ENCODE data around the gene GABRB2.

Gene GABRB2

GRCh38 chr5:161283296-161283695 lies 263.2 kb downstream of the GABRB2 start:
- H3K9me3 ChIP-seq (ENCODE audit: control insufficient read depth, low read length), result no peaks in the 10 kb centered on the region
- WGBS, 2 experiments (ENCODE audit: insufficient coverage in 2 of 2), result no CpG with 5 or more reads among the region's 1 CpG
- no peak overlapping the region for H3K27ac ChIP-seq (ENCODE audit: low read depth, low read length, severe bottlenecking)
- no peak overlapping the region for H3K4me3 ChIP-seq (ENCODE audit: extremely low read depth, insufficient read depth, low read length, poor library complexity, severe bottlenecking)
- no peaks in the 10 kb centered on the region for H3K4me1 ChIP-seq (ENCODE audit: control insufficient read depth, insufficient read depth, low read length, poor library complexity, severe bottlenecking)
- no peaks in the 10 kb centered on the region for H3K36me3 ChIP-seq (ENCODE audit: control insufficient read depth, insufficient read depth, low read length)

DNA sequence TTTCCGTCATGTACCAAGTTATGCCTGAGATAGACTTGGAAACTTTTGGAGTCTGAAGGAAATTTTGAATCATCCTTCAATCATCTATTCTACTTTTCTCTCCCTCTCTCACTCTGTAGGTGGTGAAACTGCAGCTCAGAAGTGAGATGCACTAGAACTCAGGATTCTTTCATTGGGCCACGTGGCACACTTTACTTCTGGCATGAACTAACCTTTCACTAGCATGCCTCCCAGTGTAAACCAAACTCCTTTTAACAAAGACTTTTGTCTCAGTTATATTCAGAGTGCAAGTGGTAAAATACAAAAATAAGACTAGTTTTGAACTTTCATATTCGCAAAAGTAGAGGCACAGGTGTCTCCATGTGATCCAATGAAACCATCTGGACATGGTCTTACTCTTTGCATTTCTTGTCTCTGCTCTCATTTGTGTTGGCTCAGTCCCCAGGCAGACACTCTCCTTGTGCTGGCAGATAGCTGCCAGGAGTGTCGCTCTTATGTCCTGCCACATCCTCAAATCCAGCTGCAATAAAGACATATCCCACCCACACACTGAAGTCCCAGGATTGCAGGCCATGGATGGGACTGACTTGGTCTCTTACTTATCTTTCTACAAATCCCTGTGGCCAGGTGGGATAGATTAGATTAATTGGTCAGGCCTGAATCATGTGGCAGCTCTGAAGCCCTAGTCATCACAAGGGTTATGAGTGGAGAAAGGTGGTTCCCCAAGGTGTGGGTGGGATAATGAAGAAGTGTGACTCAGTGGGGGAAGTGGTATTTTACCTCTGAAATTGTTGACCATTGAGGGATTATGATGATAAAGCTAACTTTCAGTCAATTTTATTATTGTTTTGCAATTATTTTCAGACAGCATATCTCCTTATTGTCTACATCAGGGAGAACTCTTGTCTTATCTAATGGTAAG lies 267.5 kb downstream of the GABRB2 start:
- Histone ChIP-seq H3K4me1 (ENCODE audit: control insufficient read depth, insufficient read depth, low read length, poor library complexity, severe bottlenecking) (no peaks in the 10 kb centered on the region), H3K36me3 (ENCODE audit: control insufficient read depth, insufficient read depth, low read length) (no peaks in the 10 kb centered on the region), H3K9me3 (ENCODE audit: control insufficient read depth, low read length) (no peaks in the 10 kb centered on the region), H3K27ac (ENCODE audit: low read depth, low read length, severe bottlenecking) (no peak overlapping the region), H3K4me3 (ENCODE audit: extremely low read depth, insufficient read depth, low read length, poor library complexity, severe bottlenecking) (no peak overlapping the region)
- WGBS, 2 experiments (ENCODE audit: insufficient coverage in 2 of 2), result 88 to 98% methylated on average over 2 to 3 of the region's 4 CpGs

DNA sequence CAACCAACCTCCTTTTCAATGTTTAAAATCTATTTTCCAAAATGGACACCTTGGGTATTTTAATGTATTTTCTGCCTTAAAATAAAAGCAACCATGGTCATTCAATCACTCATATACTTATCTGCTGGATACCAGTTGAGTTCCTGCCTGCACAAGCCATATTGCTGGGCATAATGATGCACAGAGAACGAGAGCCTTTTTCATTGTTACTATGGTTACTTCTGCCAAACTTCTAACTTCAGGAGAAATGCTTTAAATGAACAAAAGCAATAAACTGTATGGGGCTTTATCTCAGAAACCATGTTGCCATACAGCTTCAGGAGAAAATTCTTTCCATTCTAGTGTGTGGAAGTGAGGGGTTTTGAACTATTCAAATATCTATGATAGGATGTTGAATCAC lies 269.5 kb downstream of the GABRB2 start:
- no peaks in the 10 kb centered on the region for H3K4me1 ChIP-seq (ENCODE audit: control insufficient read depth, insufficient read depth, low read length, poor library complexity, severe bottlenecking)
- no peak overlapping the region for H3K4me3 ChIP-seq (ENCODE audit: extremely low read depth, insufficient read depth, low read length, poor library complexity, severe bottlenecking)
- no peaks in the 10 kb centered on the region for H3K9me3 ChIP-seq (ENCODE audit: control insufficient read depth, low read length)
- no peak overlapping the region for H3K27ac ChIP-seq (ENCODE audit: low read depth, low read length, severe bottlenecking)
- H3K36me3 ChIP-seq (ENCODE audit: control insufficient read depth, insufficient read depth, low read length), result no peaks in the 10 kb centered on the region
- WGBS, 2 experiments (ENCODE audit: insufficient coverage in 2 of 2), result 88% methylated on average over 1 of the region's 1 CpG; no CpG with 5 or more reads in 1 of the 2 experiments

- Histone ChIP-seq H3K9me3 (ENCODE audit: control insufficient read depth, low read length) (no peaks in the 10 kb centered on the region), H3K36me3 (ENCODE audit: control insufficient read depth, insufficient read depth, low read length) (no peaks in the 10 kb centered on the region), H3K27ac (ENCODE audit: low read depth, low read length, severe bottlenecking) (no peak overlapping the region), H3K4me1 (ENCODE audit: control insufficient read depth, insufficient read depth, low read length, poor library complexity, severe bottlenecking) (no peaks in the 10 kb centered on the region), H3K4me3 (ENCODE audit: extremely low read depth, insufficient read depth, low read length, poor library complexity, severe bottlenecking) (no peak overlapping the region)
- 100% methylated on average over 1 of the region's 2 CpGs for WGBS, 2 experiments (ENCODE audit: insufficient coverage in 2 of 2)
Observed at GRCh38 chr5:161274951-161275350, 271.6 kb downstream of the GABRB2 start.

GRCh38 chr5:161273410-161273809 lies 273.1 kb downstream of the GABRB2 start:
- no peaks in the 10 kb centered on the region for H3K4me1 ChIP-seq (ENCODE audit: control insufficient read depth, insufficient read depth, low read length, poor library complexity, severe bottlenecking)
- no peak overlapping the region for H3K27ac ChIP-seq (ENCODE audit: low read depth, low read length, severe bottlenecking)
- H3K4me3 ChIP-seq (ENCODE audit: extremely low read depth, insufficient read depth, low read length, poor library complexity, severe bottlenecking), result no peak overlapping the region
- no peaks in the 10 kb centered on the region for H3K9me3 ChIP-seq (ENCODE audit: control insufficient read depth, low read length)
- H3K36me3 ChIP-seq (ENCODE audit: control insufficient read depth, insufficient read depth, low read length), result no peaks in the 10 kb centered on the region

GRCh38 chr5:161271816-161272215 lies 274.7 kb downstream of the GABRB2 start:
- WGBS, 2 experiments (ENCODE audit: insufficient coverage in 2 of 2), result 100% methylated on average over 1 of the region's 1 CpG; no CpG with 5 or more reads in 1 of the 2 experiments
- H3K27ac ChIP-seq (ENCODE audit: low read depth, low read length, severe bottlenecking), result no peak overlapping the region
- H3K36me3 ChIP-seq (ENCODE audit: control insufficient read depth, insufficient read depth, low read length), result no peaks in the 10 kb centered on the region
- no peaks in the 10 kb centered on the region for H3K9me3 ChIP-seq (ENCODE audit: control insufficient read depth, low read length)
- no peak overlapping the region for H3K4me3 ChIP-seq (ENCODE audit: extremely low read depth, insufficient read depth, low read length, poor library complexity, severe bottlenecking)
- no peaks in the 10 kb centered on the region for H3K4me1 ChIP-seq (ENCODE audit: control insufficient read depth, insufficient read depth, low read length, poor library complexity, severe bottlenecking)

GRCh38 chr5:161269125-161269524 lies 277.4 kb downstream of the GABRB2 start:
- Histone ChIP-seq H3K27ac (ENCODE audit: low read depth, low read length, severe bottlenecking) (no peak overlapping the region), H3K4me3 (ENCODE audit: extremely low read depth, insufficient read depth, low read length, poor library complexity, severe bottlenecking) (no peak overlapping the region), H3K36me3 (ENCODE audit: control insufficient read depth, insufficient read depth, low read length) (no peaks in the 10 kb centered on the region), H3K4me1 (ENCODE audit: control insufficient read depth, insufficient read depth, low read length, poor library complexity, severe bottlenecking) (no peaks in the 10 kb centered on the region), H3K9me3 (ENCODE audit: control insufficient read depth, low read length) (no peaks in the 10 kb centered on the region)

GRCh38 chr5:161266954-161267353 lies 279.6 kb downstream of the GABRB2 start:
- H3K9me3 ChIP-seq (ENCODE audit: control insufficient read depth, low read length), result no peaks in the 10 kb centered on the region
- no peak overlapping the region for H3K27ac ChIP-seq (ENCODE audit: low read depth, low read length, severe bottlenecking)
- H3K4me1 ChIP-seq (ENCODE audit: control insufficient read depth, insufficient read depth, low read length, poor library complexity, severe bottlenecking), result no peaks in the 10 kb centered on the region
- no peak overlapping the region for H3K4me3 ChIP-seq (ENCODE audit: extremely low read depth, insufficient read depth, low read length, poor library complexity, severe bottlenecking)
- WGBS, 2 experiments (ENCODE audit: insufficient coverage in 2 of 2), result 80 to 100% methylated on average over 1 of the region's 1 CpG
- H3K36me3 ChIP-seq (ENCODE audit: control insufficient read depth, insufficient read depth, low read length), result no peaks in the 10 kb centered on the region

DNA sequence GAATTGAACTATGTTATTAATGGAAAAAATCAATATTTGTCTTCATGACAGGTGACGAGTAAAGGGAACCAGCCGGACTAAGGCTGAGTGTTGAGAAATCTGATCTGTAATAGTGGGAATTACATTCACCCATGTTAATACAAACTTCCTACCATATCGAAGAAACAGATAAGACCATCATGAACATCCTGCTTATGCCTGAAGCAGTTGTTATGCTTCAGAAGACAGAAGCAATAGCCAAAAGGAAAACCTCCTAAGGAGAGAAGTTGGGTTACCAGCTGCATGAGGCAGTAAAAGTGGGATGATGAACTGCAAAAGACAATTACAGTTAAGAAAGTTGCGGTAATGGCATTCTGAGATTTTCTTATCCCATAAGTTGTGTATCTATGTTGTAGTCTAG lies 281.5 kb downstream of the GABRB2 start:
- Histone ChIP-seq H3K4me3 (ENCODE audit: extremely low read depth, insufficient read depth, low read length, poor library complexity, severe bottlenecking) (no peak overlapping the region), H3K4me1 (ENCODE audit: control insufficient read depth, insufficient read depth, low read length, poor library complexity, severe bottlenecking) (no peaks in the 10 kb centered on the region), H3K9me3 (ENCODE audit: control insufficient read depth, low read length) (no peaks in the 10 kb centered on the region), H3K27ac (ENCODE audit: low read depth, low read length, severe bottlenecking) (no peak overlapping the region), H3K36me3 (ENCODE audit: control insufficient read depth, insufficient read depth, low read length) (no peaks in the 10 kb centered on the region)
- no CpG with 5 or more reads among the region's 4 CpGs for WGBS, 2 experiments (ENCODE audit: insufficient coverage in 2 of 2)

GRCh38 chr5:161263191-161263590 lies 283.3 kb downstream of the GABRB2 start:
- Histone ChIP-seq H3K27ac (ENCODE audit: low read depth, low read length, severe bottlenecking) (no peak overlapping the region), H3K36me3 (ENCODE audit: control insufficient read depth, insufficient read depth, low read length) (no peaks in the 10 kb centered on the region), H3K9me3 (ENCODE audit: control insufficient read depth, low read length) (no peaks in the 10 kb centered on the region), H3K4me3 (ENCODE audit: extremely low read depth, insufficient read depth, low read length, poor library complexity, severe bottlenecking) (no peak overlapping the region), H3K4me1 (ENCODE audit: control insufficient read depth, insufficient read depth, low read length, poor library complexity, severe bottlenecking) (no peaks in the 10 kb centered on the region)

GRCh38 chr5:161261668-161262323 lies 284.7 kb downstream of the GABRB2 start:
- no peaks in the 10 kb centered on the region for H3K9me3 ChIP-seq (ENCODE audit: control insufficient read depth, low read length)
- H3K4me3 ChIP-seq (ENCODE audit: extremely low read depth, insufficient read depth, low read length, poor library complexity, severe bottlenecking), result no peak overlapping the region
- no peaks in the 10 kb centered on the region for H3K4me1 ChIP-seq (ENCODE audit: control insufficient read depth, insufficient read depth, low read length, poor library complexity, severe bottlenecking)
- WGBS, 2 experiments (ENCODE audit: insufficient coverage in 2 of 2), result no CpG with 5 or more reads among the region's 4 CpGs
- no peak overlapping the region for H3K27ac ChIP-seq (ENCODE audit: low read depth, low read length, severe bottlenecking)
- no peaks in the 10 kb centered on the region for H3K36me3 ChIP-seq (ENCODE audit: control insufficient read depth, insufficient read depth, low read length)

All from mesodermal cell (in vitro differentiated cells).